Osteocyte (in vitro differentiated cells): ENCODE measurements around the gene WDR90. TPM values are rescaled to one million over a fixed set of nuclear protein-coding genes. Genes with fewer than 3 reads are reported as not detected.
A peak's percentile ranks its signal among the peaks of the same experiment; 100 is the strongest.

Experiments
- DNase-seq: peaks from one replicate; pipeline ENCODE4 v3.0.0; 2021; ENCODE audit warnings: mixed read lengths; ENCODE audit not compliant: unreplicated experiment; ENCODE audit errors: extremely low spot score
- H3K27ac Mint-ChIP-seq: one replicate; pipeline ENCODE4 v1.8.0; 2021; ENCODE audit warnings: mild to moderate bottlenecking, mixed read lengths; ENCODE audit not compliant: unreplicated experiment
- H3K27me3 Mint-ChIP-seq: one replicate; pipeline ENCODE4 v1.8.0; 2021; ENCODE audit warnings: mixed read lengths; ENCODE audit not compliant: unreplicated experiment
- H3K36me3 Mint-ChIP-seq: one replicate; pipeline ENCODE4 v1.8.0; 2021; ENCODE audit warnings: mixed read lengths; ENCODE audit not compliant: unreplicated experiment
- H3K4me1 Mint-ChIP-seq: one replicate; pipeline ENCODE4 v1.8.0; 2021; ENCODE audit warnings: mixed read lengths; ENCODE audit not compliant: unreplicated experiment
- H3K4me3 Mint-ChIP-seq: one replicate; pipeline ENCODE4 v1.8.0; 2021; ENCODE audit warnings: mild to moderate bottlenecking, moderate library complexity, mixed read lengths; ENCODE audit not compliant: unreplicated experiment
- H3K9me3 Mint-ChIP-seq: one replicate; pipeline ENCODE4 v1.8.0; 2021; ENCODE audit warnings: mixed read lengths; ENCODE audit not compliant: unreplicated experiment
- CTCF ChIP-seq: fragments of 200-600 bp; sonication (generic); IDR thresholded peaks from 2 replicates; pipeline ENCODE4 v1.5.0; 2021; ENCODE audit warnings: antibody characterized with exemption, mild to moderate bottlenecking, moderate library complexity
- total RNA-seq: library from RNA; stranded (reverse); gene quantifications from 2 replicates; pipeline ENCODE4 v1.2.1, GENCODE V29; 2021

Gene WDR90
- total RNA-seq, 1 donor from 2014 or later = 38.9 TPM

GRCh38 chr16:705431-706188, 56.4 kb downstream of the WDR90 start, which contains the start of gene FBXL16:
TSS of gene FBXL16 (minus strand) at chr16:705801. CDS start at chr16:697405, 8,396 bp downstream.
- TF ChIP-seq CTCF = no peak
- H3K9me3 Mint-ChIP-seq = no peaks in the 10 kb centered on the region
- H3K27me3 Mint-ChIP-seq = peaks cover 44% of the 10 kb centered on the region
- H3K4me1 Mint-ChIP-seq = peaks cover 20% of the 10 kb centered on the region
- DNase-seq = no peak
- peak within 1 kb of the TSS; percentile 47 for H3K4me3 Mint-ChIP-seq
- no peaks in the 10 kb centered on the region for H3K36me3 Mint-ChIP-seq
- no peak within 1 kb of the TSS for H3K27ac Mint-ChIP-seq

DNA sequence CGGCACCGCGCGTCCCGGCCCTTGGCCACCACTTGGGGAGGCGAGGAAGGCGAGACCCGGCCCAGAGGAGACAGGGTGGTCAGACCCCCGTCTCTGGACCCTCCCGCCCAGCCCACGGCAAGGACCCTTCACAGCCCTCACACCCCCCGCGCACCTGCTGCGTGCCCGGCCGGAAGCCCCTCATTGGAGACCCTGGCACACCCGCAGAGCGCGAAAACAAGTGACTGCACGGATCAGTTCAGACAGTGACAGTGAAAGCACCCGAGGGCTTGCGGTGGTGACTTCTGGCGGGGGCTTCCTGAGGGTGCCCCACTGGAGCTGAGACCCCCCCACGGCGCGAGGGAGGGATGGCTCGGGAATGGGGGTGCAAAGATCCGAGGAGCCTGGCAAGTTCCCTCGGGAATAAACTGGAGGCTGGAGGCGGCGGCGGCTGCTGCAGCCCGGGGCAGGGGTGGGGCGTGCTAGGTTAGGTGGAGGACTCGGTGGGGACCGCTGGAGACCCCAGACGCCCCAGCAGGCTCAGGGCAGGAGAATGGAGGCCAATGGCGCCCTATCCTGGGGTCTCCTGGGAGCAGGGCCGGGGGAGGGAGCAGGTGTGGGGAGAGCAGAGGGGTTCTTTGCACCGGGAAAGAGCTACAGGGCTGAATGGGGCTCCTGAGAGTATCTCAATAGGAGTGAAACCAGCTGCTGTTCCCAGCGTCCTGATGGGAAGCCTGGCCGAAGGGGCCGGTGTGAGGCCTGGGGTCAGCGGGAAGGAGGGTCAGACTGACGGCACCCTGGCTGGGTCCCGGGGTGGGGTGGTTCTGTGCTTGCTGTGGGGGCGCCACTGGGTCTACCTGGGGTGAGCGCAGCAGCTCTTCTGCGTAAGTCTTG, 57.3 kb downstream of the WDR90 start:
- Mint-ChIP-seq H3K4me1 (peaks cover 24% of the 10 kb centered on the region), H3K9me3 (no peaks in the 10 kb centered on the region), H3K27me3 (peaks cover 41% of the 10 kb centered on the region), H3K27ac (no peak overlapping the region), H3K4me3 (peak overlapping the region; percentile 47), H3K36me3 (no peaks in the 10 kb centered on the region)
- no peak for TF ChIP-seq CTCF
- no peak for DNase-seq

DNA sequence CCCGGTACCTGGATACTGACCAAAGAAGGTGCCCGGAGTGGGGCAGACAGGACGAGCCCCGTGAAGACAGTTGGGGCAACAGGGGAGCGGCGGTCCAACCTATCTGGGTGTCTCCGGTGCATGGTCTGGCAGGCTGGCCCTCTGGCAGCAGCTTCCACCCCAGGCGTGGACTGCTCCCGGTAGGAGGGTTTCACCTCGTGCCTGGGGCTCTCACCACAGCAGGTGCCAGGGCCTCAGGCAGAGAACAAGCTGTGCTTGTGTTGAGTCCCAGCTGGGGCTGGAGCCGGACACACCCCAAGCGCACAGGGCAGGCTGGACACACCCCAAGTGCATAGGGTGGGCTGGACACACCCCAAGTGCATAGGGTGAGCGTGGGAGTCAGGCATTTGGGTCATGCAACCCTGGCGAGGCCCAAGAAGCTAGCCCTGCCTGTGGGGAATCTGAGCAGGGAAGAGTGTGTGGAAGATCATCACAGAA, 57.9 kb downstream of the WDR90 start:
- H3K4me3 Mint-ChIP-seq = no peak overlapping the region
- no peaks in the 10 kb centered on the region for H3K9me3 Mint-ChIP-seq
- H3K36me3 Mint-ChIP-seq = no peaks in the 10 kb centered on the region
- TF ChIP-seq CTCF = no peak
- peaks cover 27% of the 10 kb centered on the region for H3K4me1 Mint-ChIP-seq
- peaks cover 35% of the 10 kb centered on the region for H3K27me3 Mint-ChIP-seq
- no peak overlapping the region for H3K27ac Mint-ChIP-seq
- DNase-seq = no peak

GRCh38 chr16:708019-708418, 58.9 kb downstream of the WDR90 start:
- H3K4me1 Mint-ChIP-seq = peaks cover 32% of the 10 kb centered on the region
- H3K9me3 Mint-ChIP-seq = no peaks in the 10 kb centered on the region
- no peaks in the 10 kb centered on the region for H3K36me3 Mint-ChIP-seq
- TF ChIP-seq CTCF = no peak
- H3K27me3 Mint-ChIP-seq = peaks cover 28% of the 10 kb centered on the region
- H3K4me3 Mint-ChIP-seq = no peak overlapping the region
- no peak overlapping the region for H3K27ac Mint-ChIP-seq
- no peak for DNase-seq

- peaks cover 24% of the 10 kb centered on the region for H3K27me3 Mint-ChIP-seq
- peaks cover 36% of the 10 kb centered on the region for H3K4me1 Mint-ChIP-seq
- DNase-seq = no peak
- H3K36me3 Mint-ChIP-seq = no peaks in the 10 kb centered on the region
- TF ChIP-seq CTCF = no peak
- no peak overlapping the region for H3K27ac Mint-ChIP-seq
- no peaks in the 10 kb centered on the region for H3K9me3 Mint-ChIP-seq
- no peak overlapping the region for H3K4me3 Mint-ChIP-seq
Measured at GRCh38 chr16:708959-709358, 59.8 kb downstream of the WDR90 start.
